ENCODE measurements around the gene NREP.

- no peak for TF ChIP-seq POLR2AphosphoS5 (IDR thresholded peaks at IDR 0.05; ENCODE audit: borderline replicate concordance, low read depth, low read length)
- TF ChIP-seq EZH2 (IDR thresholded peaks at IDR 0.05): no peak
- no peak for TF ChIP-seq FOXP2 (optimal IDR thresholded peaks at IDR 0.05; ENCODE audit: control extremely low read depth, extremely low read length, insufficient read depth)
These were observed 27.6 kb upstream of the NREP start for GRCh38 chr5:111784491-111785181.

Data from SK-N-MC (cell line).